HL-60 (cell line): Measurements from ENCODE around the gene ZMYM1.

Source experiments
- POLR2AphosphoS5 ChIP-seq: IDR thresholded peaks from 2 replicates; pipeline ENCODE4 v1.6.1; 2012; ENCODE audit warnings: low read depth
- TF ChIP-seq, protein P1 (sequence below): IDR thresholded peaks from one replicate; pipeline ENCODE4 v1.5.1; 2011; ENCODE audit warnings: low read length, control low read depth, inconsistent platforms; ENCODE audit not compliant: insufficient read depth
- TF ChIP-seq, protein P2 (sequence below): IDR thresholded peaks from 2 replicates; pipeline ENCODE4 v1.6.1; 2012; ENCODE audit warnings: low read depth; ENCODE audit not compliant: insufficient replicate concordance

DNA sequence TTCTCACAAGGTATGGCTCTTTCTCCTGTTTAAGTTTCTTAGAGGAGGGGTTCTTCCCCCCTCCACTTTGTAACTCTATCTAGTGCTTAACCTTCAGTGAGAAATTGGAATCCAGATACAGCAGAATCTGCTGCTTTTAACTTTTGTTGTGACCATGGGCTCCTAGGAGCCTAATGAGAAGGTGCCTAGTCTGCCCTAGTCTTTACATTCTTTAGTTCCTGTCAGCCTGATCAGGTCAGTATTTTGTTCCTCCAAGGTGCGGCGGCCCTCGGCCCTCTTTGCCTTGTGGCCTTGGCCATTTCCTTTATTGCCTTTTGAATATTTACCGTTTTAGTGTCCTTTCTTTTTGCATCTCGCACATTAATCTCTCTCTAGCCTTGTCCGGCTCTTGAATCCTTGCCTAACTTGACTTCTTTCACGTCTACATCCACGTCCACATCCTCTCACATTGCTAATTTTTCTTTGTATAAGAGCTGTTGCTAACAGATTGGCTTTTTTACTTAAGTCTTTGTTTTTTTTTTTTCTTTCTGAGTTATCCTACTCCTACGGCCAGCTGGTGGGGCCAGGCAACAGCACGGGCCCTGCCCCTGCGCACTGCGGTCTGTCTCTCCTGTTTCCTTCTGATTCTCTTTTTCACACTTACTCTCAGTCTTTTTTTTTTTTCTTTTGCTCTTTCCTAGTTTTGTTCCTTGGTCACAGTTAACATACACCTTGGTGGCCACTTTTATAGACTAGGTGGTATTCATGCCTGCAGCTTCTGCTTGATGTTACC is 64.7 kb downstream of the ZMYM1 start:
- TF ChIP-seq, protein P1, sequence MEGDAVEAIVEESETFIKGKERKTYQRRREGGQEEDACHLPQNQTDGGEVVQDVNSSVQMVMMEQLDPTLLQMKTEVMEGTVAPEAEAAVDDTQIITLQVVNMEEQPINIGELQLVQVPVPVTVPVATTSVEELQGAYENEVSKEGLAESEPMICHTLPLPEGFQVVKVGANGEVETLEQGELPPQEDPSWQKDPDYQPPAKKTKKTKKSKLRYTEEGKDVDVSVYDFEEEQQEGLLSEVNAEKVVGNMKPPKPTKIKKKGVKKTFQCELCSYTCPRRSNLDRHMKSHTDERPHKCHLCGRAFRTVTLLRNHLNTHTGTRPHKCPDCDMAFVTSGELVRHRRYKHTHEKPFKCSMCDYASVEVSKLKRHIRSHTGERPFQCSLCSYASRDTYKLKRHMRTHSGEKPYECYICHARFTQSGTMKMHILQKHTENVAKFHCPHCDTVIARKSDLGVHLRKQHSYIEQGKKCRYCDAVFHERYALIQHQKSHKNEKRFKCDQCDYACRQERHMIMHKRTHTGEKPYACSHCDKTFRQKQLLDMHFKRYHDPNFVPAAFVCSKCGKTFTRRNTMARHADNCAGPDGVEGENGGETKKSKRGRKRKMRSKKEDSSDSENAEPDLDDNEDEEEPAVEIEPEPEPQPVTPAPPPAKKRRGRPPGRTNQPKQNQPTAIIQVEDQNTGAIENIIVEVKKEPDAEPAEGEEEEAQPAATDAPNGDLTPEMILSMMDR, result no peak
- TF ChIP-seq, protein P2, sequence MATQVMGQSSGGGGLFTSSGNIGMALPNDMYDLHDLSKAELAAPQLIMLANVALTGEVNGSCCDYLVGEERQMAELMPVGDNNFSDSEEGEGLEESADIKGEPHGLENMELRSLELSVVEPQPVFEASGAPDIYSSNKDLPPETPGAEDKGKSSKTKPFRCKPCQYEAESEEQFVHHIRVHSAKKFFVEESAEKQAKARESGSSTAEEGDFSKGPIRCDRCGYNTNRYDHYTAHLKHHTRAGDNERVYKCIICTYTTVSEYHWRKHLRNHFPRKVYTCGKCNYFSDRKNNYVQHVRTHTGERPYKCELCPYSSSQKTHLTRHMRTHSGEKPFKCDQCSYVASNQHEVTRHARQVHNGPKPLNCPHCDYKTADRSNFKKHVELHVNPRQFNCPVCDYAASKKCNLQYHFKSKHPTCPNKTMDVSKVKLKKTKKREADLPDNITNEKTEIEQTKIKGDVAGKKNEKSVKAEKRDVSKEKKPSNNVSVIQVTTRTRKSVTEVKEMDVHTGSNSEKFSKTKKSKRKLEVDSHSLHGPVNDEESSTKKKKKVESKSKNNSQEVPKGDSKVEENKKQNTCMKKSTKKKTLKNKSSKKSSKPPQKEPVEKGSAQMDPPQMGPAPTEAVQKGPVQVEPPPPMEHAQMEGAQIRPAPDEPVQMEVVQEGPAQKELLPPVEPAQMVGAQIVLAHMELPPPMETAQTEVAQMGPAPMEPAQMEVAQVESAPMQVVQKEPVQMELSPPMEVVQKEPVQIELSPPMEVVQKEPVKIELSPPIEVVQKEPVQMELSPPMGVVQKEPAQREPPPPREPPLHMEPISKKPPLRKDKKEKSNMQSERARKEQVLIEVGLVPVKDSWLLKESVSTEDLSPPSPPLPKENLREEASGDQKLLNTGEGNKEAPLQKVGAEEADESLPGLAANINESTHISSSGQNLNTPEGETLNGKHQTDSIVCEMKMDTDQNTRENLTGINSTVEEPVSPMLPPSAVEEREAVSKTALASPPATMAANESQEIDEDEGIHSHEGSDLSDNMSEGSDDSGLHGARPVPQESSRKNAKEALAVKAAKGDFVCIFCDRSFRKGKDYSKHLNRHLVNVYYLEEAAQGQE, result no peak
- TF ChIP-seq POLR2AphosphoS5, result no peak
